ENCODE measurements around the gene N4BP2.

Gene N4BP2

DNA sequence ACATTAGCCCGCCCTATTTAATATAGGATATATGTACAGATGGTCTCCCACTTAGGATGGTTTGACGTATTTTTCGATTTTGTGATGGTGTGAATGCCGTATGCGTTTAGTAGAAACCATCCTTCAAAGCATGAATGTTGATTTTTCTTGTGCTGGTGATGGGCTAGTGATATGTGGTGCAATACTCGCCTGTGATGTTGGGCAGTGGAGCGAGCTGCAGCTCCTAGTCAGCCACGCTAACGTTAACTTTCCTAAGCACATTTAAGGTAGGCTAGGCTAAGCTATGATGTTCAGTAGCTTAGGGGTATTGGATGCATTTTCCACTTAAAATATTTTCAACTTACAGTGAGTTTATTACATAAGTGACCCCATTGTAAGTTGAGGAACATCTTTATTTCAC lies 103.6 kb downstream of the N4BP2 start:
- no peak for DNase-seq

DNA sequence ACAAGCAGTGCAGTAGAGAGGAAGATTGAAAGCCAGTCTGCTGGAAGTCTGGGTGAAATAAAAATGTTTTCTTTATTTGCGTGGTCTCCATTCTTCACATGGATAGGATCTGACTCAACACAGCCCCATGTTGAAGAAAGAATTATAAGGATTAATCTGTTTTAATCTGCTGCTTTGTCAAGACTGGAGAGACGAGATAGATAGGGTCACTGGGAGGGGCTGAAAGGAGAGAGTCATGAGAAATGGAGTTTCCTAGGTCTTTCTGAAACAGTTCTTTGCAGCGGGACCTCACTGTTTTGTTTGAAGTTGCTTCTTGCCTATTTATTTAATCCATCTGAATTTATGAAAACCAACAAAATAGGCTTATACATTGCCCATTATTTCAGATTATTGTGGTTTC lies 107.8 kb downstream of the N4BP2 start:
- DNase-seq: no peak

DNA sequence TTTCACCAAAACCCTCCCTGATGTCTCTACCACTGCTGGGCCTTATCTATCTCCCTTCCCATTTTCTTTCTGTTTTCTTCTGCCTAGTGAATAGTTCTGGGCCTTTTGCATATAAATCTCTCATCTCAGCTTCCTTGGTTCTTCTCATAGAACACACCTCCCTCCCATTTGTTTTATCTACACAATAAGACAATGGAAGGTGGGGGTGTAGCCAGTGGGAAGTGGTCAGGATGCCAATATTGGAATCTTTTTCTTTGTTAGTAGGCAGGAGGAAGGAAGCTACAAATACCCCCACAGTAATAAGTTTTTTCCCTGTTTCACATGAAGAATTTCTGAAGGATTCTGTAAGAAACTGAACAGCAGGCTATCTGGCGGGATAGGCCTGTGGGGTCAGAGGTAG lies 109.3 kb downstream of the N4BP2 start:
- DNase-seq: no peak

DNA sequence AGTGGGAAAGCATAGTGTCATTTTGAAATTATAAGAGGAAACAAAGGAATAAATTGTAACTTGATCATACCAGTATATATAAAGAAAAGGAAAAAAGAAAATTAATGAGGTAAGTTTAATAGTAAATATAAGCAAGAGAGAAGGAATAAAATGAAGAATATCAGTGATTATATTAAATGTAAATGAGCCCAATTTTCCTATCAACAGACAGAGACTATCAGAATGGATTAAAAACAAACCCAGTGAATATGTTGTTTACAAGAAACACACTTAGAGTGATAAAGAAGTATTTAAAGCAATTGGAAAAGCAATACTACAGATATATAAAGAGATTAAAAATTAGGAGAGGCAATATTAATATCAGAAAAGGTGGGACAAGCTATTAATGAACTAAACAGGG lies 111.4 kb downstream of the N4BP2 start:
- no peak for DNase-seq

DNA sequence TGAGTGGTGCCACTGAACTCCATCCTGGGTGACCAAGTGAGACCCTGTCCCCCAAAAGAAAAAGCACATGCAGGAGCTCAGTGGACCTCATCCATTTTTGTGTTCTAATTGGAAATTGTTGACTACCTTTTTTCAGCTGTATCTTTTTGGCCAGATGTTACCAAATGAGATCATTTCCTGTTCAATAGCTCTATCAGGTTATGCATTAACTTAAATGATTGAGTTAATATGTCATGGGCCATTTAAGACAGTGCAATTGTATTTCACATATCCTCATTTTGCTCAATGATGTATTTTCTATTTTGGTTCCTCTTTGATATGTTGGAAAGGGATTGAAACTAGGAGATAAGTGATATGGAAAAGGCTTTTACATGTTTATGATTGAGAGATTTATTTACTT lies 113.9 kb downstream of the N4BP2 start:
- DNase-seq: no peak

DNA sequence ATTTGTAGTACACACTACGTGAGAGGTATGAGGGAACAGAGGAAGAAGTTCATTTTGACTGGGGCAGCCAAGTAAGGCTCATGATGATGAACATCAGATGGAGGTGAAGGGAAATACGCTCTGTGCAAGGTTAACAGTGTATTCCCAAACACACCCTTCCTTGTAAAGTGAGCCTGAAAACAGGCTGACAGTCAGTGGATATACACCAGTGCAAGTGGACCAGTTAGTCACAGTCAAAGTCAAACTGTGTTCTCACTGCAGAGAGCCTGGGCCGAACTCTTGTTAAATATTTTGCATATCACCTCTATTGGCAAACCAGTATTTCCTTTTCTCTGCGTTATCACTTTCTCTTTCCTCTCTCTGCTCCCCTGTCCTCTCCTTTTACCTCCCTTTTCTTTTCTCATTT lies 116.8 kb downstream of the N4BP2 start:
- no peak for DNase-seq

DNA sequence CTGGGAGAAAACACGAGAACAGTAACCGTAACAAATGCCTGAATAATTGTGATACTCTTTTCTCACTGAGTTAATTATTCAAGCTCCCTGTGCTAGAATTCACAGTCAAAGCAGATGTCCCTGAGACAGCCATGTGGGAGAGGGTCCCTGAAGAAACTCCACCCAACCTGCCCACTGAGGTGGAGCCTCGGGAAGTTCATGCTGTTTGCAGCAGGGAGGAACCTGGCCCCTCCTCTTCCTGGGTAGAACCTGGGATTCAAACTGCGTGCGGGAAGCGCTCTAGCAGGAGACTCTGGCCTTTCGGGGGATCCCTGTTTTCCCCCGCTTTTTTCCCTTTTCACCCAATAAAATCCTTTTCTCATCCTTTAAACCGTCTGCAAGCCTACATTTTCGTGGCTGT lies 120.0 kb downstream of the N4BP2 start:
- no peak for DNase-seq

DNA sequence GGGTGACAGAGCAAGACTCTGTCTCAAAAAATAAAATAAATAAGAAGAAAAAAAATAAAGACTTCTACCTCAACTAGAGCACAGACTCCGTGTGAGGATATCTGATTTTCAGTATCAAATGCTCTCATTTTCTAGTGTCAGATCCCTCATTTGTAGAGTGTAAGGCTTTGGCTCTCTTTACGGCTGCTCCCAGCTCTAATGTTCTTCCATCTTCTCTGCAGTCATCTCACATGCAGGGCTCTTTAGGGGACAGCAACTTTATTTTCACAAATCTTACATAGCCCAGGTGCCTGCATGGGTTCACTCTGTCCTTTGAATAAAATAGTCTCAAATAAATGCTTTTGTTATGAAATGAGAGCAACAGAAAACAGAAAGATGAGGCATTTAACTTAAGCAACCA lies 120.9 kb downstream of the N4BP2 start:
- DNase-seq: no peak

DNA sequence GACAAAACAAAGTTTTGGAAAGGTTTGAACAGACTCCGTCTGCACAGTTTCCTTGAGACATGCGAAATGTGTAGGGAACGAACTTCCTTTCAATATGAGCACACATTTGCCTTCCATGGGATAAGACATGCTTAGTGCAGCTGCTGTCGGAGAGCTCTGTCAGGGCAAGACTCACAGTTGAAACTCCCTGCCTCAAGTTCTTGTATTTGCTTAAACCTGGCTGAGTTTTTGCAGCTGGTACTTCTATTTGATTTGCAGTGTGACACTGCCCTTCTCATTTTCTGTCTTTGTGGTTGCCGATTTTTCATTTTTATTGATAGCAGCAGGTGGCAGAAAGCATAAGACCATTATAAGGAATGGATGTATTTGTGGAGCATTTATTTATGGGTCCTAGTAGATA lies 122.0 kb downstream of the N4BP2 start:
- DNase-seq: no peak

DNA sequence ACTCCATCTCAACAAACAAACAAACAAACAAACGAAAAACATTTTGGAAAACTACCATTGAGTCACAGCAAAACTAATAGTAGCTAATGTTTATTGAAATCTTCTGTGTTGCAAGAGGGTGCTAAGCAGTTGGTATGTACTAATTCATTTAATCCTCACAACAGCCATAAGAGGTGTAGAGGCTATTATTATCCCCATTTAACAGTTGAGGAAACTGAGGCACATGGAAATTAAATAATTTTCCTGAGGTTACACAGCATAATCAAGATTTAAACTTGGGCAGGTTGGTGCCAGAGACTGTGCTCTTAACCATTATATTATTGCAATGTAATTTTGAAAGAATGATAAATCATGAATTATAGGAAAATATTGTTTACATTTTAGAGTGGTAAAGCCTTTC lies 122.7 kb downstream of the N4BP2 start:
- DNase-seq: no peak

DNA sequence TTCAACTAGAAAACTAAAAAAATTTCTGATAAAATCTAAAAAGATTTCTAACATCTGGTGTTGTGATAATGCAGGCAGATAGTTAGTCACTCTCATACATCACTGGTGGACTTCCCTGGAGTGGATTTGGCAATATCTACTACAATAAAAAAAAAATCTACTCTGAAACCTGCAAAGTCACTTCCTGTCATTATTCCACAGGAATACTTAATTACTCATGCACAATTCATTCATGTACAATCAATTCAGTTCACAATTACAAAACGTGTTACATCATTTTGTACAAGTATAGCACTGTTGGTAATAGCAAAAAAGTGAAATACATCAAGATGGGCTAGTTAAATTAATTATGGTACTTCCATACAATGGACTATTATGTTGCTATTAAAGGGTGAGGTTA lies 123.7 kb downstream of the N4BP2 start:
- no peak for DNase-seq

DNA sequence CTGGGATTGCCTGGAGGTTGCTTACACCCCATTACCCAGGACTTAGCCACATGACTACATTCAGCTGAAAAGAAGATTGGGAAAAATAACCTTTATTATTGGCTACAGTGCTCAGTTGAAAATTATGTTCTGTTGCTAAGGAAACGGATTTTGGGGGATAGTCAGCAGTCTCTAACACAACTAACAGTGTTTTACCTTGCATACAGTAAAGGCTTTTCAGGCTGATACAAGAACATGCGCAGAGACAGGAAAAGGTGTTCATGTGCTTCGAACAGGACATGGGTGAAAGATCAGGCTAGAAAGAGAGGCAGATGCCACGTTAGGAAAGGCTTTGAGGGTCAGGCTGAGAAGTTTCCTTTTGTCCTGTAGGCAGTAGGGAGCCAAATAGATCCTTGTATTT lies 125.4 kb downstream of the N4BP2 start:
- no peak for DNase-seq

DNA sequence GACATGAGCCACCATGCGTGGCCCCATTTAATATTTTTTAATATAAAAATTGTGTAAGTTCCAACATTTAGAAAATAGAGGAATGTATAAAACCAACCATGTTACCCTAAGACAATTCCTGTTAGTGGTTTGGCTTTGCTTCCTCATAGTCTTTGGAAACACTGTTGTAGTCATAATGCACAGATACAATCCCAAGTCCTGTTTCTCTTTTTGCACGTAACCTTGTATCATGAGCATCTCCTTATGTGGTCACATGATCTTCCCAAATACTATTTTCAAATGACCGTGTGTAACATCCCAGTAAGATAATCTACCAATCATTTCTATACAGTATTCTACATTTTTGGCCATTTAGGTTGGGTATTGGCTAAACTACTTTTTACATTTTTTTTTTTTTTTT lies 126.3 kb downstream of the N4BP2 start:
- DNase-seq: no peak

DNA sequence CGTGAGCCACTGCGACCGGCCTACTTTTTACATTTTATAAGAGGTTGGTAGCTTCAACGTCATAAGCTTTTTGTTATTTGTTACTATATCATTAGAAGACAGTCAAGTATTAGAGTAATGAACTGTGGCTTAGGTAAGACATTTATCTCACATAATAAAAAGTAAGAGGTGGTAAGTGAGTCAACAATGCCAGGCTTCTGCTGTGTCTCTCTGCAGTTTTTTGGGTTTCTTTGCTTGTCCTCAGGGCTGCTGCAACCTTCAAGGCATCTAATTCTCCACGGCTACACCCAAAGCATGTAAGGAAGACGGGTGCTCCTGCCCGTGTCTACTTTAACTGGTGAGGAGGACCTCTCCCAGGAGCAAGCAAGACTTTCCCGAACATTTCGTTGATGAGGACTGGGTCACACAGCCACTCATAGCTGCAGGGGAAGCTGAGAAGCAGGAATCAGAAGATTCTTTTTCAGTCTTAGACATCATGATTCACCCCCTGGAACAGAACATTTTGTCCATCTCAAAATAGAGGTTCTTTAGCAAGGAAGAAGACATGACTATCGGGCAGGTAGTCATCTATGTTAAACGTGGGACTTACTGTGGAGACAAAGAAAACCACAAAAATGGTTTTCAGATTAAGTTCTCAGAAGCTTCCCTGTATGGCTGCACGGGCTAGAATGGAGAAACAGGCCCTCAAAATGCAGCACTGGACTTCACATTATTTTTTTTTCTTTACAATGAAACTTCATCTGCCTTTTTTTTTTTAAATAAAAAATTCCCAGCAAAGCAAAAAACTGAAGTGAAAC lies 127.2 kb downstream of the N4BP2 start:
- DNase-seq: no peak

DNA sequence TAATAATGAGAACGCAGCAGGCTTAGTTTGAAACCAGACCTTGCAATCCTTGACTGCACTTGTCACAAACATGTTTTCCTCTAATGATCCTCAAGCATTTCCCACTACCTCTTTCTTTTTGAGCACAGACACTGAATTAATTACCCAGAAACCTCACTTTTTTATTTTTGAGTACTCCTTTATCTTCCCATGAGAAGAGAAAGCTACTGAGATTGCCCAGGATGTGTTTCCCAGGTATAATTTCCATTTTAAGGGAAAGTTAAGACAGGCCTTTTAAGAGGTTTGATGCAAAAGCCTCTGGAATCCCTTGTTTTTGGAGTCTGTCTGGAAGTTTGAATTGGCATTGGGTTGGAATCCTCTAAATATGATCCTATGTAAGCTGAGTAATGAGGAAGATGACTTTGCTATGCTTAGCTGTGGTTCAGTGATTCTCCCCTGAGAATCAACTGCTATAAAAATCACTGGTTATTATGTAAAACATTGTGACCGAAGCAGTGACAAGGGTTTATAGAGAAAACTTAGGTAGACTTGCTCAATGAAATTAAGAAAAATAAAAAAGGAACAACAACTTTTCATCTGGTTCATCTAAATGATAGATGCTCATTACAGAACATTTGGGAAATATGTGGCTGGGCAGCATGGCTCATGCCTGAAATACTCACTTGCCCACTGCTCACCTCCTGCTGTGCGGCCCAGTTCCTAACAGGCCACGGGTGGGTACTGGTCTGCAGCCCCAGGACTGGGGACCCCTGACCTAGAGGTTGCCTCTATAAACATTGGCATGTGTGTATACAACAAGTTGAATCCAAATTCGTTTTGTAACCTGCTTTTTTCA lies 129.4 kb downstream of the N4BP2 start:
- no peak for DNase-seq

DNA sequence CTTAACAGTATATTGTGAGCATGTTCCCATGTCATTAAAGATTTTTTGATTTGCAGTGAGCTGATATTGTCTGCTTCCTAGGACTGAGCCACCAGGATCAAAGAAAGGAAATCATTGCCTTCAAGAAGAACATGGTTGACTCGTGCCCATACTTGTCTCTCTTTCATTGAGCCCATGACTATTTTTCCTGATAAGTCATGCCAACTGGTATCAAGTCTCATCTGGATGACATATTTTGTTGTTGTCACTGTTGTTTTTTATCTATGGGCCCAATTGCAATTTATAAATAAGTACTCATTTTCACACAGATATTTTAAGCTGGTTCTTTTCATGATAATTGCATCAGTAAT lies 130.0 kb downstream of the N4BP2 start:
- DNase-seq: no peak

DNA sequence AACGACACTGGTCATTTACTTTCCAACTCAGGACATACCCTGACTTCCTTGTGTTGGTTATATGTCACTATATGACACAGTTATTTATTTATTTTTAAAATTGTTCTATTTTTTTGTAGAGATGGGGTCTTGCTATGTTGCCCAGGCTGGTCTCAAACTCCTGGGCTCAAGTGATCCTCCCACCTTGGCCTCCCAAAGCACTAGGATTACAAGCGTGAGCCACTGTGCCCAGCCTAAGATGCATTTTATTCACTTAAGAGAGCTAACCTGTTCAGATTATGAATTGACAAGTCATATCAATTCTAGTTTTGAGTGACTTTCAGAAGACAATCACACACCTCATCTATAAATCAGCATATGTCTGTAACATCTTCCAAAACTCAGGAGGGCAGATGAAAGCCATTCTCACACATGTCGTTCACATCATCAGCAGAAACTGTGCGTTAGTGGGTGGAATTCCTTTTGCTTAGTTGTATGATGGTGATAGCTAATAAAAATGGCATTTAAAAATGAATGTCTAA lies 130.8 kb downstream of the N4BP2 start:
- no peak for DNase-seq

DNA sequence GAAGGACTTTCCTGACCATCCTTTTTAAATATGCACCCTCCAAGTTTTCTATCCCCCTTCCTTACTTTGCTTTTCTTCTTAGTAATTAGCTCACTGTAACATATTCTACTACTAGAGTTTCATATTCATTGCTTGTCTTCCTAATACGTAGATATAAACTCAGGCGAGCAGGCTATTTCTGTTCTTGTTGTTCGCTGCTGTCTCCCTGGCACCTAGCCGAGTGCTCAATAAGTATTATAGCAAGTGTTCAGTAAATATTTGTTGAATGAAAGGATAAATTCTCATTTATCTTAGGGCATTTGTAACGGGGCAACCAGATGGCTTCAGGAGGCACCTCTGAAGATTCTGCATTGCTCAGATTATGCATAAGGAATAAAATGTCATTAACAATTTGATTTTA lies 133.4 kb downstream of the N4BP2 start:
- DNase-seq: no peak

DNA sequence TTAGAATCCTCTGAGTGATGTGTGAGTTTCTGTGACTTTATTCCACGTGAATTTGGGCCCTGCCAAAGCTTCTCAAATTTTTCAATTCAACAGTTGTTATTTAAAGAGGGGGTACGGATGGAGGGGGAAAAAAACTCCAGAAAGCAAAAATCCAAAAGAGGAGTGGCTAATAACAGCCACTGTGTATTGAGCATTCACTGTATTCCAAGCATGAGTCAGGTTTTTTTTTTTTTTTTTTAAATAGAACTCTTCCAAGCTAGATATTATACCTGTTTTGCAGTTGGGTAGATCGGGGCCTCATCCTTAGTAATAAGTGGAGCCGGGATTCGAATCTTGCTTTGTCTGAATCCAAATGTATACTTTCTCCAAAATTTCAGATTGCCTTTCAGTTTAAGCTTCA lies 133.8 kb downstream of the N4BP2 start:
- no peak for DNase-seq

DNA sequence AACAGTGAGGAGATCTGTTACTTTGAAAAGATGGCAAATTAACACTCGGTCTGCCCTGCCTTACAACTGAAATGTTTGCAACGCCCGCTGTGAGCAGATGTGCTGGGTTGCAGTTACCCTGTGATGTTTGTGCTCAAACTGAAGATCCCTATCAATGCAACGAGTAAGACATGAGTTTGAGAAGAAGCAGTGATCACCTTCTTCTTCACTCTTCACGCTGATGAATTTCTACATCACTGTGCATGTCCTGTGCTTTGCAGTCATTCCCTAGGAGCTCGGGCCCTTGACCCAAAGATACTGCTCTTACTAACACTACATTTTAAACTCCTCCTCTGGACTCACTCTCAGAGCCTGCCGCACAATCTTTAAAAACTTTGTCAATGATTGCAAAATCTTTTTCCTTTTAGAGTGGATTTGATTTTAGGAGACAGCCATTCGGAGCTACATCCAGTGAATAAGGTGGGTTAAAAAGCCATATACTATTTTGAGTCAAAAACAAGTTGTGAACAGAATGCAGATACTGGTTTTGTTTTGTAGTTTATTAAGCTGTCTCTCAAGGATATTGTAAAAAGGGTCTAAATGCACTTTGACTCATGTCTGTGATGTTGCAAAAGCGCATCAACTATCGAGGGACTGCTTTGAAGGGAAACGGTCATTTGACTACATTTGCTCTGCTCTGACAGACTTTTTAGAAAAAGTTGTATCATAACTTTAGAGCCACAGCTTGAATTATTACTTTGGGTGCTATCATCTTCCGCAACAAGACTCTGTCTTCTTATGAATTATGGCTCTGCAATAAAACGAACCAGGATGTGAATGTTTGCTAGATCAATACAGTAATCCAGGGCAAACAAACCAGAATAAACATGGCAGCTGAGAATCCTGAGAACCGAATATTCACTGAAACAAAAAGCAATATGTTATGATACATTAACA lies 134.5 kb downstream of the N4BP2 start:
- DNase-seq: no peak

DNA sequence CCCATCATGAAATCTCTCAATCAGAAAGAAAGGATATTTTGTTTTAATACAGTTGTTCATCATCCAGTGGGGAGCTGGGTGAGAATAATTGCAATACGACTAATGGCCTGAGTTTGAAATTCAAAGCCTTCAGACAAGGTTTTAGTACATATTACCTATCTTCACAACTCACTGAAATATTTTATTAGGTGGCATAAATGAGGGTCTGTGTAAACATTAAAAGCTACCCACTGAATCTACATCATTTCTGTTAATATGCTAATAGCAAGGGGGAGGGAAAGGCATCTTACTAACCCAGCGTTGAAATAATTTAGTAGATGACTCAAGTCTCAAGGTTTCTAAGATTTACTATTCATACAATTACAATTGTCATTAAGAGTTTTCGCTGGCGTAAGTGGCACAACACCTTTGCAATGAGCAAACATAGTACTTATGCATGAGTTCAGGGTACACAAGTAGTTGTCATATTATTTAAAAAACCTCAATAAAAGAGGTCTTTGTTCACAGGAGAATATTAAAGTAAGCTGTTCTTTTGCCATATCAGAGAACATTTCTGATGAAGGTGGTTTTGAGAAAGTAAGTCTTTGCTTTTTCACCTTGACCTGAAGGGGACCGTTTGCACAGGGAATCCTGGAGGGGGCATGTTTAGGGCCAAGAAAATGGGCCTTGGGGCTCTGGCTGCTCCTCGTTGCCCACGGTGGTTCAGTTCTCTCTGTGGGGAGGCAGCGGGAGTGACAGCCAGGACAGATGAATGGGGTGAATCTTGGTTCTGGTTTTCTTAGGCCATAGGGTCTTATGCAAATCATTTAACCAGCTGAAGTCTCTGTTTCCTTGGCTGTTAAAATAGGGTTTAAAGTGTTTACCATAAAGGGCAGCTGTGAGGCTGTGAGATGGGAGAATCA lies 135.7 kb downstream of the N4BP2 start:
- DNase-seq: no peak

DNA sequence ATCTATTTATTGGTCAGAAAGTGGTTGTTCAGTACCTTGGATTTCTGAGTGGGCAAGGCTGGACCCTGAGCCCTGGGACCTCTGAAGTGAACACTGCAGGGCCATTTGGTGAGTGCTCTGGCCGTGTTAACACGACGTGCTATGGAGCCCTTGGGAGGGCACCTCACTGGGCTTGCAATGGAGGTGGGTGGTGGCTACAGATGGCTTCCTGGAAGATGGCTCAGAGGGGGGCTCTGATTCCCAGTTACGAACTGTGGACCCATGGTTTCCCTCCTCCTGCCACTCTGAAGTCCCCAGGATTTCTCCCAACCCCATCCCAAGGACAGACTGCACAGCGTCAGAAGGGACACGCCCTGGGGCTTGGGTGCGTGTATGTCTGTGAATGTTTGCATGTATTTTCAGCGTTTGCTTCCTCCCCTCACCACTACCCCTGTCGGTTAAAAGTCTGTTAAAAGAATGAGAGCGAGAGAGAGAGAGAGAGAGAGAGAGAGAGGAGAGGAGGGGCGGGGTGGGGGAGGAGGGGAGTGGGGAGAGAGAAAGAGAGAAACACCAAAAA lies 136.4 kb downstream of the N4BP2 start:
- no peak for DNase-seq
